ENCODE data around the gene TPRN. TPM values are rescaled to one million over a fixed set of nuclear protein-coding genes. Genes with fewer than 3 reads are reported as not detected.

TPRN gene
- total and polyA plus RNA-seq, 9 donors, result 0.68 to 18.4 (median 15.2) TPM

DNA sequence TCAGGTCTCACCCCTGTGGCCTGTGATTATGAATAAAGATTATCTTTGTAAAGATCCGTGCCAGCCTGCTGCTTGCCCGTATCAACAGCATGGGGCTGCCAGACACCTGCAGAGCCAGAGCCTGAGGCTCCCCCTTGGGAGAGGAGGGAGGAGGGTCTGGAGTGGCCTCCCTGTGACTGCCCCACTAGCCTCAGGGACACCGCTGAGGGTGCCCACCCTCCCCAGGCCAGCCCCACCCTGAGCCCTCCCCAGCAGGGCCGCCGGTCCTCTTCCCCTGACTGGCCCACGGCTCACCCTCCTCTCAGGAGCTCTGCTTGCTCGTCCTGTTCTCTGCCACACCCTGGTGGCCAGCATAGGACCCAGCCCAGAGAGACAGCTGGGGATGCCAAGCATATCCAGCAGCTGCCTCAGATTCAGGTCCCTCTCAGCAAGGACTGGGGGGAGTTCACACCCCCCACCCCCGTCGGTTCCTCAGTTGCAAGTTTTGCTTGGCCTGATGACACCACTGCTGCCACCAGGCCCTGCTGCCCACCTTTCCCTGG lies 10.2 kb downstream of the TPRN start:
- Histone ChIP-seq H3K36me3 (no peaks in the 10 kb centered on the region), H3K9me3 (no peaks in the 10 kb centered on the region), H3K27ac (no peak overlapping the region), H3K4me3 (no peak overlapping the region), H3K27me3 (no peaks in the 10 kb centered on the region), H3K4me1 (ENCODE audit: insufficient read depth) (peaks cover 19% of the 10 kb centered on the region)
- no peak for DNase-seq
- intact Hi-C loops (cut with DNase I), result no loop called here
- TF ChIP-seq EP300 (IDR thresholded peaks at IDR 0.05) (no peak), POLR2A (IDR thresholded peaks at IDR 0.05) (no peak)
- TF ChIP-seq, protein P1, sequence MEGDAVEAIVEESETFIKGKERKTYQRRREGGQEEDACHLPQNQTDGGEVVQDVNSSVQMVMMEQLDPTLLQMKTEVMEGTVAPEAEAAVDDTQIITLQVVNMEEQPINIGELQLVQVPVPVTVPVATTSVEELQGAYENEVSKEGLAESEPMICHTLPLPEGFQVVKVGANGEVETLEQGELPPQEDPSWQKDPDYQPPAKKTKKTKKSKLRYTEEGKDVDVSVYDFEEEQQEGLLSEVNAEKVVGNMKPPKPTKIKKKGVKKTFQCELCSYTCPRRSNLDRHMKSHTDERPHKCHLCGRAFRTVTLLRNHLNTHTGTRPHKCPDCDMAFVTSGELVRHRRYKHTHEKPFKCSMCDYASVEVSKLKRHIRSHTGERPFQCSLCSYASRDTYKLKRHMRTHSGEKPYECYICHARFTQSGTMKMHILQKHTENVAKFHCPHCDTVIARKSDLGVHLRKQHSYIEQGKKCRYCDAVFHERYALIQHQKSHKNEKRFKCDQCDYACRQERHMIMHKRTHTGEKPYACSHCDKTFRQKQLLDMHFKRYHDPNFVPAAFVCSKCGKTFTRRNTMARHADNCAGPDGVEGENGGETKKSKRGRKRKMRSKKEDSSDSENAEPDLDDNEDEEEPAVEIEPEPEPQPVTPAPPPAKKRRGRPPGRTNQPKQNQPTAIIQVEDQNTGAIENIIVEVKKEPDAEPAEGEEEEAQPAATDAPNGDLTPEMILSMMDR (IDR thresholded peaks at IDR 0.05), result no peak
- 64 to 75% (median 70%) methylated on average over 8 to 9 of the region's 9 CpGs for WGBS, 3 donors

DNA sequence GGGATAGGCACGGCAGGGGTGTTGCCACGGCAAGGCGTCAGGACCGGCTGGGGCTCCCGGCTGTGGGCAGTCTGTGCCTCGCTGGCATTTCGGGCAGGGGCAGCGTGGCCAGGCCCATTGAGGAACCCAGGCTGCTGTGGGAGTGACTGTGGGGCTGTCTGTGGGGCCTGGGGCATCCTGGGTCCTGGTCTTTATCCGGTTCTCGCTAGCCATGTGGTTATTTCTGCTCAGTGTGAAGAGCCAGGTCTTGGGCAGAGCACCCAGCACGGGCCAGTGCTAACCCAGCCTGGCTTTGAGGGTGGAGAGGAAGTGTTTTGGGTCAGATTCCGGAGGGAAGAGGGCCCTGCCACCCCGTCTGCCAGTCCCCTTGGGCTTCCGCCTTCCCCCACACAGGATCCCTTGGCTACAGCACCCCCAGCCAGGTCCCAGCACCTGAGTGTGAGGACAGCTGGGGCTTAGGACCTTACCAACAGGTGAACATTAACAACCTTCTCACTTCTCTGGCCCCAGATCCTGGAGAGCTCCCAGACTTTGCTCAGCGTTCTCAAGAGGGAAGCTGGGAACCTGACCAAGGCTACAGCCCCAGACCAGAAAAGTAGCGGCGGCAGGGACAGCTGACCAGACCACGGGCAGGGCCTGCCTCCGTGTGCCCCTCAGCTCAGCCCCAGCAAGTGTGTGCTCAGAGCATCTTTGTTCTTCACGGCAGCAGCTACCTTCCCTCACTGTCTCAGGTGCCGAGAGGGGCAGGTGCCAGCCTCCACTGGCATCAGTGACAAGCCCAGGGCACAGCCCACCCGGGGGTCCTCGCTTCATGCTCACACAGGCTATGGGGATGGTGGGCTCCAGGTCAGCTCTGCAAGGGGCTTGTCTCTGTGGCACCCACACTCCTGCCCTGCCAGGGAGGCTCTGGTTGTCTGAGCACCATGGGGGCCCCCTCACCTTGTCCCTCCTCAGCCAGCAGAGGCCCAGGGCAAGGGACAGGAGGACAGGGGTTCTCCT lies 10.9 kb downstream of the TPRN start:
- no peak for TF ChIP-seq EP300 (IDR thresholded peaks at IDR 0.05)
- no peak for TF ChIP-seq POLR2A (IDR thresholded peaks at IDR 0.05)
- TF ChIP-seq, protein P1 (IDR thresholded peaks at IDR 0.05), result no peak
- no peaks in the 10 kb centered on the region for H3K36me3 ChIP-seq
- DNase-seq, result no peak
- intact Hi-C loops (cut with DNase I), result no loop called here
- peak overlapping the region; percentile 88 to 93 for H3K27ac ChIP-seq
- H3K9me3 ChIP-seq, result no peaks in the 10 kb centered on the region
- H3K27me3 ChIP-seq, result no peaks in the 10 kb centered on the region
- 23 to 31% (median 29%) methylated on average over 23 of the region's 23 CpGs for WGBS, 3 donors
- peaks cover 19% of the 10 kb centered on the region for H3K4me1 ChIP-seq (ENCODE audit: insufficient read depth)
- peak overlapping the region; percentile 98 for H3K4me3 ChIP-seq

DNA sequence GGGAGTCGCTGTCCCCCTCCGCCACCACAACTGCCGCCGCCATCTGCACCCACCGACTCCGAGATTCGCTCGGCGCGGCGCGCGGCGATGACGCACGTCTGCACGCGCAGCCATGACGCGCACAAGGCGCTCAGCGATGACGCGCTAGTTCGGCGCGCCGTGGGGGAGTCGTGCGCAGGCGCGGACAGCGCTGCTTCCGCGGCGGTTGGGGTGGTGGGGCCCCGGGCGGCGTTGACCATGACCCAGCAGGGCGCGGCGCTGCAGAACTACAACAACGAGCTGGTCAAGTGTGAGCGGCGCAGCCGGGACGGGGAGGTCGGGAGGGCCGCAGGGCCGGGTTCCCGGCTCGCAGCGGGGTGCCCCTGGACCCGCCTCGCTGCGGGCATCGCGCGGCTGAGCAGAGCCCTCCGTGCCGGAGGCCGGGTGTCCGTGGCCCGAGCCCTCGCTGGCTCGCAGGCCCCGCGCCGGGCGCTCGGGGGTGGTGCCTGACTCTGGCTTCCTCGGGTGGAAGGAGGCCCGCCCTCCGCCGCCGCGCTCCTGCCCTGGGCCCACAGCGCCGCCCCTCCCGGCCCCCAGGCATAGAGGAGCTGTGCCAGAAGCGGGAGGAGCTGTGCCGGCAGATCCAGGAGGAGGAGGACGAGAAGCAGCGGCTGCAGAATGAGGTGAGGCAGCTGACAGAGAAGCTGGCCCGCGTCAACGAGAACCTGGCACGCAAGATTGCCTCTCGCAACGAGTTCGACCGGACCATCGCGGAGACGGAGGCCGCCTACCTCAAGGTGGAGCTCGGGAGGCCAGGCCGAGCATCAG lies 11.8 kb downstream of the TPRN start, which contains the start of the genes ANAPC2 and SSNA1:
Gene ANAPC2 (minus strand): TSS at position 71 of the 807 bp plus-strand sequence. CDS start 28 bp downstream, at position 43.
Gene SSNA1 (plus strand): TSS at position 187 of the 807 bp plus-strand sequence. CDS start 51 bp downstream, at position 238.
- H3K4me1 ChIP-seq (ENCODE audit: insufficient read depth), result peaks cover 19% of the 10 kb centered on the region
- intact Hi-C loops (cut with DNase I), result no loop called here
- no peaks in the 10 kb centered on the region for H3K9me3 ChIP-seq
- peak; percentile 92 to 97 (median 96) for DNase-seq
- 0% methylated on average over 81 to 98 of the region's 98 CpGs for WGBS, 3 donors
- TF ChIP-seq POLR2A (IDR thresholded peaks at IDR 0.05) (peak; percentile 82), EP300 (IDR thresholded peaks at IDR 0.05) (no peak)
- TF ChIP-seq, protein P1 (IDR thresholded peaks at IDR 0.05), result peak in 2 of 3 donors; percentile 27 to 46
- H3K27me3 ChIP-seq, result no peaks in the 10 kb centered on the region
- H3K4me3 ChIP-seq, result peak within 1 kb of the TSS; percentile 98
- H3K27ac ChIP-seq, result peak within 1 kb of the TSS; percentile 88 to 93
- H3K36me3 ChIP-seq, result no peaks in the 10 kb centered on the region

DNA sequence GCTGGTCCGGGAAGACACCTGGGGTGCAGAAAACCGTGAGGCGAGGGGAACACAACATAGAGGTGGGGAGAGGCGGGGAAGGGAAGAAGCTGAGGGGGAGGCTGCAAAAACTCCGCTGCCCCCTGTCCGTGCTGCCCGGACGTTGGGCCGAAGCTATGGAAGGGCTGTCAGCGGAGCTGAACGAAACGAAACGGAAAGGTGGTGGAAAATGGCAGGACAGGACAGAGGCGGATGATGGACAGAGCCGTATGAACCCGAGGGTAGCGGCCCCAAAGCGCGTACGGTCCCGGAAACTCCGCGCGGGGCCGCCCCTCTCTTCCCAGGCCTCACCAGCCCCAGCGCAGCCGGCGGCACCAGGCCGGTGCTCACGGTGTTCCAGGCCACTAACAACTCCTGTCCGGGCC lies 12.5 kb downstream of the TPRN start:
- H3K27me3 ChIP-seq, result no peaks in the 10 kb centered on the region
- no peaks in the 10 kb centered on the region for H3K9me3 ChIP-seq
- H3K4me1 ChIP-seq (ENCODE audit: insufficient read depth), result peaks cover 19% of the 10 kb centered on the region
- TF ChIP-seq, protein P1 (IDR thresholded peaks at IDR 0.05), result no peak
- TF ChIP-seq POLR2A (IDR thresholded peaks at IDR 0.05) (no peak), EP300 (IDR thresholded peaks at IDR 0.05) (no peak)
- peak overlapping the region; percentile 88 to 93 for H3K27ac ChIP-seq
- WGBS, 3 donors, result 0 to 1% (median 0%) methylated on average over 30 to 31 of the region's 31 CpGs
- peak overlapping the region; percentile 98 for H3K4me3 ChIP-seq
- no peak for DNase-seq
- H3K36me3 ChIP-seq, result no peaks in the 10 kb centered on the region
- intact Hi-C loops (cut with DNase I), result no loop called here
